GM04504 (cell line): ENCODE results near the gene METTL6.
"Not testable (repeated sequence)": the region's sequence is repeated elsewhere in the genome, so short reads cannot be mapped to it uniquely, and the experiment has no call there.

Experiments used
- DNase-seq: peaks from one replicate; pipeline ENCODE4 v3.0.0-alpha.2; 2012; ENCODE audit warnings: low read depth

The METTL6 gene

GRCh38 chr3:15451216-15452113 lies 24.1 kb upstream of the METTL6 start:
- DNase-seq, result no peak

- no peak for DNase-seq
Observed at GRCh38 chr3:15450438-15451215, 23.3 kb upstream of the METTL6 start.

GRCh38 chr3:15449489-15450224 lies 22.3 kb upstream of the METTL6 start:
- no peak for DNase-seq

- DNase-seq, result no peak
Observed at GRCh38 chr3:15443826-15444524, 16.6 kb upstream of the METTL6 start.

GRCh38 chr3:15440891-15441290 lies 13.5 kb upstream of the METTL6 start:
- no peak for DNase-seq

GRCh38 chr3:15439476-15439875 lies 12.1 kb upstream of the METTL6 start:
- DNase-seq, result no peak

GRCh38 chr3:15438983-15439382 lies 11.6 kb upstream of the METTL6 start:
- DNase-seq, result no peak

- no peak for DNase-seq
Observed at GRCh38 chr3:15436246-15436645, 8.9 kb upstream of the METTL6 start.

GRCh38 chr3:15434756-15435155 lies 7.4 kb upstream of the METTL6 start:
- DNase-seq, result no peak

- DNase-seq, result no peak
Observed at GRCh38 chr3:15433531-15433930, 6.2 kb upstream of the METTL6 start.

- no peak for DNase-seq
Observed at GRCh38 chr3:15431256-15431837, 4.0 kb upstream of the METTL6 start.

- no peak for DNase-seq
Observed at GRCh38 chr3:15430624-15431023, 3.3 kb upstream of the METTL6 start.

- DNase-seq, result no peak
Observed at GRCh38 chr3:15429080-15429479, 1.7 kb upstream of the METTL6 start.

GRCh38 chr3:15428539-15428938 lies 1.2 kb upstream of the METTL6 start:
- peak; percentile 42 for DNase-seq

GRCh38 chr3:15427981-15428380 lies 637 bp upstream of the METTL6 start:
- DNase-seq, result no peak

- DNase-seq, result no peak
Observed at GRCh38 chr3:15426579-15427118, 695 bp downstream of the METTL6 start.

GRCh38 chr3:15420871-15421270 lies 6.5 kb downstream of the METTL6 start:
- DNase-seq, result no peak

- DNase-seq, result not testable (repeated sequence)
Observed at GRCh38 chr3:15410966-15411365, 16.4 kb downstream of the METTL6 start.

- no peak for DNase-seq
Observed at GRCh38 chr3:15409774-15410173, 17.6 kb downstream of the METTL6 start.

- DNase-seq, result no peak
Observed at GRCh38 chr3:15409239-15409638, 18.1 kb downstream of the METTL6 start.

GRCh38 chr3:15405448-15406050 lies 21.8 kb downstream of the METTL6 start:
- DNase-seq, result peak; percentile 21
